WTC11 (cell line): ENCODE data around the gene DNLZ. TPM values are rescaled to one million over a fixed set of nuclear protein-coding genes. Genes with fewer than 3 reads are reported as not detected.

ENCODE experiments used
- ATAC-seq: fragments of 200-7000 bp; cut with Tn5 transposase; 2 replicates; pipeline ENCODE4 v1.10.0; 2021; ENCODE audit warnings: mild to moderate bottlenecking, moderate library complexity
- CTCF ChIA-PET: fragments of 300-600 bp; sonication (Branson Sonifier 250); formaldehyde crosslinking; loops from one replicate; lab custom pipeline; 2021; ENCODE audit warnings: antibody characterized with exemption; lab: Charles Lee
- POLR2A ChIA-PET: fragments of 350-600 bp; sonication (Branson Sonifier 250); formaldehyde crosslinking; loops from one replicate; lab custom pipeline; 2021; ENCODE audit warnings: antibody characterized with exemption; lab: Charles Lee
- DNase-seq: peaks from one replicate; pipeline ENCODE4 v3.0.0; 2021; ENCODE audit warnings: low spot score
- H3K27ac Mint-ChIP-seq: 2 replicates; pipeline ENCODE4 v1.8.0; 2021; ENCODE audit warnings: mixed read lengths
- H3K27me3 Mint-ChIP-seq: 2 replicates; pipeline ENCODE4 v1.8.0; 2021; ENCODE audit warnings: low read depth, mild to moderate bottlenecking, moderate library complexity, mixed read lengths
- H3K36me3 Mint-ChIP-seq: 2 replicates; pipeline ENCODE4 v1.8.0; 2021; ENCODE audit warnings: mixed read lengths
- H3K4me1 Mint-ChIP-seq: 2 replicates; pipeline ENCODE4 v1.8.0; 2022; ENCODE audit warnings: mixed read lengths
- H3K4me3 Mint-ChIP-seq: 2 replicates; pipeline ENCODE4 v1.8.0; 2021; ENCODE audit warnings: mild to moderate bottlenecking, moderate library complexity, mixed read lengths
- H3K9me3 Mint-ChIP-seq: 2 replicates; pipeline ENCODE4 v1.8.0; 2021; ENCODE audit warnings: mixed read lengths
- AR ChIP-seq: fragments of 250-450 bp; sonication (Bioruptor Pico); IDR thresholded peaks from 2 replicates; pipeline ENCODE4 v1.9.0; 2021; ENCODE audit warnings: mild to moderate bottlenecking
- ARID4B ChIP-seq: sonication (generic); formaldehyde crosslinking; IDR thresholded peaks from 2 replicates; pipeline ENCODE4 v1.8.0; 2023; ENCODE audit warnings: missing genetic modification reagents, mild to moderate bottlenecking, borderline replicate concordance
- ATF6 ChIP-seq: sonication (generic); formaldehyde crosslinking; IDR thresholded peaks from 2 replicates; pipeline ENCODE4 v1.8.1; 2023; ENCODE audit warnings: mild to moderate bottlenecking, missing genetic modification reagents
- CTCF ChIP-seq: fragments of 200-600 bp; IDR thresholded peaks from 2 replicates; pipeline ENCODE4 v1.8.0; 2022; ENCODE audit warnings: antibody characterized with exemption
- FOXP4 ChIP-seq: sonication (generic); formaldehyde crosslinking; IDR thresholded peaks from 2 replicates; pipeline ENCODE4 v1.8.0; 2022; ENCODE audit warnings: mild to moderate bottlenecking, missing genetic modification reagents
- MAX ChIP-seq: sonication (generic); formaldehyde crosslinking; IDR thresholded peaks from 2 replicates; pipeline ENCODE4 v1.8.0; 2022; ENCODE audit warnings: mild to moderate bottlenecking, missing genetic modification reagents
- PREB ChIP-seq: sonication (generic); formaldehyde crosslinking; IDR thresholded peaks from 2 replicates; pipeline ENCODE4 v1.8.1; 2022; ENCODE audit warnings: mild to moderate bottlenecking, missing genetic modification reagents, moderate library complexity, borderline replicate concordance
- TEAD1 ChIP-seq: sonication (generic); formaldehyde crosslinking; IDR thresholded peaks from 2 replicates; pipeline ENCODE4 v1.8.0; 2022; ENCODE audit warnings: mild to moderate bottlenecking, missing genetic modification reagents
- TP53 ChIP-seq: sonication (generic); formaldehyde crosslinking; IDR thresholded peaks from 2 replicates; pipeline ENCODE4 v1.8.1; 2023; ENCODE audit warnings: mild to moderate bottlenecking, missing genetic modification reagents
- USF1 ChIP-seq: sonication (generic); formaldehyde crosslinking; IDR thresholded peaks from 2 replicates; pipeline ENCODE4 v1.8.0; 2022; ENCODE audit warnings: mild to moderate bottlenecking, missing genetic modification reagents
- ZMAT4 ChIP-seq: fragments of 250-450 bp; sonication (Bioruptor Pico); IDR thresholded peaks from 2 replicates; pipeline ENCODE4 v1.9.0; 2021; ENCODE audit warnings: mild to moderate bottlenecking
- ZNF281 ChIP-seq: sonication (generic); formaldehyde crosslinking; IDR thresholded peaks from 2 replicates; pipeline ENCODE4 v1.8.0; 2023; ENCODE audit warnings: mild to moderate bottlenecking, missing genetic modification reagents
- total RNA-seq: library from RNA; stranded (reverse); gene quantifications from 3 replicates; pipeline ENCODE4 v1.2.3, GENCODE V29; 2021

DNLZ gene
- total RNA-seq, 1 experiment from 2014 or later = 17.2 TPM

GRCh38 chr9:136355616-136356557, 7.7 kb downstream of the DNLZ start (continued):
- TF ChIP-seq ZNF281 (CRISPR knock-in tag) (no peak), CTCF (no peak)

GRCh38 chr9:136354592-136355085, 8.9 kb downstream of the DNLZ start:
- POLR2A ChIA-PET = interaction anchor here (0.6 to 1.5 kb wide), 2 partner anchors 70 to 303 kb away, joined by 3 read pairs; no protein-coding TSS in a partner anchor
- H3K36me3 Mint-ChIP-seq = no peaks in the 10 kb centered on the region
- CTCF ChIA-PET = interaction anchor here (0.9 to 1.9 kb wide), 2 partner anchors 8 to 9 kb away, joined by 3 to 7 read pairs; partner anchors contain the start of gene DNLZ
- H3K4me3 Mint-ChIP-seq = no peak overlapping the region
- ATAC-seq = no peak
- H3K4me1 Mint-ChIP-seq = no peaks in the 10 kb centered on the region
- DNase-seq = no peak
- TF ChIP-seq USF1 (CRISPR knock-in tag) (no peak), TEAD1 (CRISPR knock-in tag) (no peak), PREB (CRISPR knock-in tag) (no peak), MAX (CRISPR knock-in tag) (no peak), ARID4B (CRISPR knock-in tag) (no peak), TP53 (CRISPR knock-in tag) (no peak), ATF6 (no peak), FOXP4 (CRISPR knock-in tag) (no peak), AR (CRISPR knock-in tag) (no peak), ZMAT4 (CRISPR knock-in tag) (no peak)
- no peak overlapping the region for H3K27ac Mint-ChIP-seq
- H3K27me3 Mint-ChIP-seq = no peaks in the 10 kb centered on the region
- H3K9me3 Mint-ChIP-seq = no peaks in the 10 kb centered on the region
